Measurements from ENCODE around the gene DOK6. TPM values are rescaled to one million over a fixed set of nuclear protein-coding genes. Genes with fewer than 3 reads are reported as not detected.

DOK6 gene
- total RNA-seq, 1 experiment from 2014 or later, result not detected

DNA sequence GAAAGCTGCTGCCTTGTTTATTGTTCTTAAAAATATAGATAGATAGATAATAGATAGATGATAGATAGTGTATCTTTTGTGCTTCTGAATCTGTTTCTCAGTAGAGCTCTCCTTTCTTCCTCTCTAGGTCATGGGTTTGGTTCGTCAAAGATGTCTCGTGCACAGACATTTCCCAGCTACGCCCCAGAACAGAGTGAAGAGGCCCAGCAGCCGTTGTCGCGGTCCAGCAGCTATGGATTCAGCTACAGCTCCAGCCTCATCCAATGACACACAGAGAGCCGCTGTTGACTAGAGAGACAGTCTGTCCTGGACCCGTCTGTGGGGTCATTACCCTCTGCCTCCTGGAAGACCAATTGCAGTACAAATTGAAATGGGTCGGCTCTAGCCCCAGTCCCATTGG, 440.4 kb downstream of the DOK6 start:
- no peak for DNase-seq
- H3K27me3 Mint-ChIP-seq (ENCODE audit: unreplicated experiment), result no peaks in the 10 kb centered on the region
- CTCF ChIA-PET, result no interaction called here
- TF ChIP-seq, protein P1, sequence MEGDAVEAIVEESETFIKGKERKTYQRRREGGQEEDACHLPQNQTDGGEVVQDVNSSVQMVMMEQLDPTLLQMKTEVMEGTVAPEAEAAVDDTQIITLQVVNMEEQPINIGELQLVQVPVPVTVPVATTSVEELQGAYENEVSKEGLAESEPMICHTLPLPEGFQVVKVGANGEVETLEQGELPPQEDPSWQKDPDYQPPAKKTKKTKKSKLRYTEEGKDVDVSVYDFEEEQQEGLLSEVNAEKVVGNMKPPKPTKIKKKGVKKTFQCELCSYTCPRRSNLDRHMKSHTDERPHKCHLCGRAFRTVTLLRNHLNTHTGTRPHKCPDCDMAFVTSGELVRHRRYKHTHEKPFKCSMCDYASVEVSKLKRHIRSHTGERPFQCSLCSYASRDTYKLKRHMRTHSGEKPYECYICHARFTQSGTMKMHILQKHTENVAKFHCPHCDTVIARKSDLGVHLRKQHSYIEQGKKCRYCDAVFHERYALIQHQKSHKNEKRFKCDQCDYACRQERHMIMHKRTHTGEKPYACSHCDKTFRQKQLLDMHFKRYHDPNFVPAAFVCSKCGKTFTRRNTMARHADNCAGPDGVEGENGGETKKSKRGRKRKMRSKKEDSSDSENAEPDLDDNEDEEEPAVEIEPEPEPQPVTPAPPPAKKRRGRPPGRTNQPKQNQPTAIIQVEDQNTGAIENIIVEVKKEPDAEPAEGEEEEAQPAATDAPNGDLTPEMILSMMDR (IDR thresholded peaks at IDR 0.05; ENCODE audit: unreplicated experiment), result no peak
- no TSS peak for BruUV-seq (replicated peaks)
- H3K9me3 Mint-ChIP-seq (ENCODE audit: low read depth, unreplicated experiment), result no peaks in the 10 kb centered on the region
- H3K4me1 Mint-ChIP-seq (ENCODE audit: low read depth, unreplicated experiment), result no peaks in the 10 kb centered on the region
- no peaks in the 10 kb centered on the region for H3K36me3 Mint-ChIP-seq (ENCODE audit: insufficient read depth, unreplicated experiment)
- H3K4me3 Mint-ChIP-seq (ENCODE audit: low read depth, unreplicated experiment), result no peak overlapping the region
- intact Hi-C loops (cut with micrococcal nuclease; ENCODE audit: unreplicated experiment), result no loop called here
- H3K27ac Mint-ChIP-seq (ENCODE audit: unreplicated experiment), result no peak overlapping the region

DNA sequence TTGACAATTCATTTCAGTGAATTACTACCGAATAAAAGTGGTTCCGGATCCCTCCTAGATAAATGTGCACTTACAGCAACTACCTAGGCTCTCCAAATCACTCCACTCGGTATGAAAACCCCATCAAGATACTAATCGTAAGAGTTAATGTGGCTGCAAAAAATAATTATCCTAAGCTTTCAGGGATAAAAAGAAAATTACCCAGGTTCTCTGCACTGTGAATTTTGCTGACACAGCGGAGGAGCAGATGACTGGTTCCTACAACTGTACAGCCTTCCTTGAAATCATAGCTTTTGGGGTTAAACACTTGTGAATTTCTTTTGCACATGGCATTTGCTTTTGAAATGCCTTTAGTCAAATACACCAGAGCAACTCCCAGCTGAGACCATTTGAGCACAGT, 442.3 kb downstream of the DOK6 start:
- Mint-ChIP-seq H3K4me1 (ENCODE audit: low read depth, unreplicated experiment) (no peaks in the 10 kb centered on the region), H3K27me3 (ENCODE audit: unreplicated experiment) (no peaks in the 10 kb centered on the region), H3K27ac (ENCODE audit: unreplicated experiment) (no peak overlapping the region), H3K9me3 (ENCODE audit: low read depth, unreplicated experiment) (no peaks in the 10 kb centered on the region), H3K36me3 (ENCODE audit: insufficient read depth, unreplicated experiment) (no peaks in the 10 kb centered on the region), H3K4me3 (ENCODE audit: low read depth, unreplicated experiment) (no peak overlapping the region)
- TF ChIP-seq, protein P1 (IDR thresholded peaks at IDR 0.05; ENCODE audit: unreplicated experiment), result no peak
- no peak for DNase-seq
- intact Hi-C loops (cut with micrococcal nuclease; ENCODE audit: unreplicated experiment), result loop anchor here (1.0 kb wide), 1 partner anchor 45 kb away; no protein-coding TSS in a partner anchor
- BruUV-seq (replicated peaks), result no TSS peak
- CTCF ChIA-PET, result no interaction called here

DNA sequence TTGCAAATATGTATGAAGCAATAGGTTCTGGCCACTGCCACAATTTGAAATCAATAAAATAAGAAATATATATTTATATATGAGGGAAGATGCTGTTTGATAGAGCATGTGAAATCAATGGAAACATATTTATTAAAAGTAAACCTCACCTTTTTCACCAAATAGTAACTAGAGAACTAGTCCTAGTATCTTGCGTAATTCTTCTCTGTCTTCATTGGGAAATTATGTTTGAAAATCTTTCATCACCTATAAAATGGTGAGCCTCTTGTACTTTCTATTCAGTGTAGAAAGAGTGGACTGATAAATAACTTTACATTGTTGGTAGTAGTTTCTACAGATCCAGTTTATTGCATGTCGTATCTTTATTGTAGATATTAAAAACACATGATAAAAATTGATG, 444.0 kb downstream of the DOK6 start:
- CTCF ChIA-PET, result no interaction called here
- no peaks in the 10 kb centered on the region for H3K4me1 Mint-ChIP-seq (ENCODE audit: low read depth, unreplicated experiment)
- H3K27me3 Mint-ChIP-seq (ENCODE audit: unreplicated experiment), result no peaks in the 10 kb centered on the region
- H3K27ac Mint-ChIP-seq (ENCODE audit: unreplicated experiment), result no peak overlapping the region
- no TSS peak for BruUV-seq (replicated peaks)
- H3K4me3 Mint-ChIP-seq (ENCODE audit: low read depth, unreplicated experiment), result no peak overlapping the region
- no peak for DNase-seq
- H3K9me3 Mint-ChIP-seq (ENCODE audit: low read depth, unreplicated experiment), result no peaks in the 10 kb centered on the region
- no peaks in the 10 kb centered on the region for H3K36me3 Mint-ChIP-seq (ENCODE audit: insufficient read depth, unreplicated experiment)
- intact Hi-C loops (cut with micrococcal nuclease; ENCODE audit: unreplicated experiment), result no loop called here
- TF ChIP-seq, protein P1 (IDR thresholded peaks at IDR 0.05; ENCODE audit: unreplicated experiment), result no peak

DNA sequence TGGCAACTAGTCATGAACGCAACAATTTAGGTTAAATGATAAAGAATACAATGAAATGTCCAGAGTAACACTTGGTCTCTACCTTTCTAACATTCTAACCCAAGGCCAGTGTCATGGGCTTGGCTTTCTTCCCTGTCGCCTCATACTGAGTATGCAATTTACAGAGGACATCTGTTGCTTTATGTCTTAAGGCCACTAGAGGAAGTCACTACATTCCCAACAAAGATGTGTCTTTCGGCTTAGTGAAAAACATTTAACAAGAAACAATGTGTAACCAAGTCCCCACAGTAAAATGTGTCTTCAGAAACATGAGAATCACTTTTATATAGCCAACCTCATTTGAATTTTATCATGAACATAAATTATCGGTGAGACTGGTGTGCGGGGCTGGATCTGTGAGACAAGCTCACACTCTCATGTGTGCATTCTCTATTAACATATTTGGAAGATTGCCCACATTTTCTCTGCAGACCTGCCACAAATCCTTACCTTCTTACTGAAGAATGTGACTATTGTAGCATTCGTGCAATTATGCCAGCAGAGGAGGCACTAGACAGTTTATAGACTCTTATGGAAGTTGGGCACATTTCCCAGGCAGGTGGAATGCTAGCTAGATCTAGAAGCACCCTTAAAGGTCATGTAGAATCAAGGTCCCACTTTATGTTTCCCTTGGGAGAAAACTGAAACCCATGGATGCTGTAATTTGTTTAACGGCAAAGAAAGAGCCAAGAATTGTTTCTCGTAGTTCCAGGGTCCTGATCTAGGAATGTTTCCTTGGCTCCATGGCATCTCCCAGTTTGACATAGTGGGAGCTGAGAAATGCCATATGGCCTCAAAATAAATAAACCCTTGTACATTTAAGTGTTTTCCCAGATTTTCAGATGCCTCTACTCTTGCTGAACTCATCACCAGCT, 445.2 kb downstream of the DOK6 start:
- BruUV-seq (replicated peaks), result no TSS peak
- TF ChIP-seq, protein P1 (IDR thresholded peaks at IDR 0.05; ENCODE audit: unreplicated experiment), result no peak
- Mint-ChIP-seq H3K9me3 (ENCODE audit: low read depth, unreplicated experiment) (no peaks in the 10 kb centered on the region), H3K36me3 (ENCODE audit: insufficient read depth, unreplicated experiment) (no peaks in the 10 kb centered on the region), H3K4me1 (ENCODE audit: low read depth, unreplicated experiment) (no peaks in the 10 kb centered on the region), H3K27me3 (ENCODE audit: unreplicated experiment) (no peaks in the 10 kb centered on the region), H3K4me3 (ENCODE audit: low read depth, unreplicated experiment) (no peak overlapping the region), H3K27ac (ENCODE audit: unreplicated experiment) (no peak overlapping the region)
- DNase-seq, result no peak
- CTCF ChIA-PET, result no interaction called here
- intact Hi-C loops (cut with micrococcal nuclease; ENCODE audit: unreplicated experiment), result no loop called here

All from Calu3 (cell line).